Measurements from ENCODE around the gene DENND4C.

DNA sequence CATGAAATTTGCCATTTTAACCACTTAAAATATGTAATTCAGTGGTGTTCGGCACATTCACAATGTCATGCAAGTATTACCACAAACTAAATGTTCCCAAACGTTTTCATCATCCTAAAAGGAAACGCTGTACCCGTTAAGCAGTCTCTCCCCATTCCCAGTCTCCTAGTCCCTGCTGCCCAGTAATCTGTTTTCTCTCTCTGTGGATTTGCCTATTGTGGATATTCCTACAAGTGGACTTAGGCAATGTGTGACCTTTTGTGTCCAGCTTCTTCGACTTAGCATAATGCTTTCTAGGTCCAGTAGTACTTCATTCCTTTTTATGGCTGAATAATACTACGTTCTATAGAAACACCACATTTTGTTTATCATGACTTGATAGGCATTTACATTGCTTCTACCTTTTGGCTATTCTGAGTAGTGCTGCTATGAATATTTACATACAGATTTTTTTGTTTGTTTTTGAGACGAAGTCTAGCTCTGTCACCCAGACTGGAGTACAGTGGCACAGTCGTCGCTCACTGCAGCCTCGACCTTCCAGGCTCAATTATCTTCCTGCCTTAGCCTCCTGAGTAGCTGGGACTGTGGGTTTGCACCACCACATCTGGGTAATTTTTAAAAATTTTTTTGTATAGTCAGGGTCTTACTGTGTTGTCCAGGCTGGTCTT lies 13.0 kb downstream of the DENND4C start:
- TF ChIP-seq, protein P1, sequence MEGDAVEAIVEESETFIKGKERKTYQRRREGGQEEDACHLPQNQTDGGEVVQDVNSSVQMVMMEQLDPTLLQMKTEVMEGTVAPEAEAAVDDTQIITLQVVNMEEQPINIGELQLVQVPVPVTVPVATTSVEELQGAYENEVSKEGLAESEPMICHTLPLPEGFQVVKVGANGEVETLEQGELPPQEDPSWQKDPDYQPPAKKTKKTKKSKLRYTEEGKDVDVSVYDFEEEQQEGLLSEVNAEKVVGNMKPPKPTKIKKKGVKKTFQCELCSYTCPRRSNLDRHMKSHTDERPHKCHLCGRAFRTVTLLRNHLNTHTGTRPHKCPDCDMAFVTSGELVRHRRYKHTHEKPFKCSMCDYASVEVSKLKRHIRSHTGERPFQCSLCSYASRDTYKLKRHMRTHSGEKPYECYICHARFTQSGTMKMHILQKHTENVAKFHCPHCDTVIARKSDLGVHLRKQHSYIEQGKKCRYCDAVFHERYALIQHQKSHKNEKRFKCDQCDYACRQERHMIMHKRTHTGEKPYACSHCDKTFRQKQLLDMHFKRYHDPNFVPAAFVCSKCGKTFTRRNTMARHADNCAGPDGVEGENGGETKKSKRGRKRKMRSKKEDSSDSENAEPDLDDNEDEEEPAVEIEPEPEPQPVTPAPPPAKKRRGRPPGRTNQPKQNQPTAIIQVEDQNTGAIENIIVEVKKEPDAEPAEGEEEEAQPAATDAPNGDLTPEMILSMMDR (IDR thresholded peaks at IDR 0.05; ENCODE audit: low read depth, low read length) = no peak
- no peak for TF ChIP-seq EZH2phosphoT487 (IDR thresholded peaks at IDR 0.05; ENCODE audit: low read depth)
